ENCODE results near the gene CNTNAP4. TPM values are rescaled to one million over a fixed set of nuclear protein-coding genes. Genes with fewer than 3 reads are reported as not detected.

CNTNAP4 gene
- total RNA-seq, 1 experiment from 2014 or later, result not detected

- Histone ChIP-seq H3K9ac (ENCODE audit: extremely low read depth, insufficient read length, low read length) (no peak overlapping the region), H3T11ph (ENCODE audit: low read length) (no peak overlapping the region), H4K5ac (ENCODE audit: insufficient read length, low read depth, low read length) (no peak overlapping the region), H3K27me3 (ENCODE audit: insufficient read depth, low read length) (no peaks in the 10 kb centered on the region), H3K79me1 (ENCODE audit: insufficient read depth, low read depth, low read length, poor library complexity, severe bottlenecking) (no peaks in the 10 kb centered on the region), H4K91ac (ENCODE audit: insufficient read length, low read depth, low read length) (no peak overlapping the region), H3K79me2 (ENCODE audit: insufficient read depth, low read length) (no peaks in the 10 kb centered on the region), H2BK120ac (ENCODE audit: low read depth, low read length, poor library complexity, severe bottlenecking) (no peak overlapping the region), H3K4me2 (ENCODE audit: insufficient read depth, insufficient read length, low read length) (no peak overlapping the region), H2BK12ac (ENCODE audit: insufficient read length, low read depth, low read length) (no peak overlapping the region), H3K23me2 (ENCODE audit: insufficient read length, low read depth, low read length, poor library complexity, severe bottlenecking) (no peaks in the 10 kb centered on the region), H4K8ac (replicated peaks; ENCODE audit: insufficient read length, low read depth, low read length) (no peak overlapping the region), H2BK20ac (ENCODE audit: low read depth, low read length, poor library complexity, severe bottlenecking) (no peak overlapping the region), H4K20me1 (ENCODE audit: control insufficient read depth, insufficient read depth, insufficient read length) (no peaks in the 10 kb centered on the region), H3K23ac (ENCODE audit: insufficient read length, low read depth, low read length) (no peak overlapping the region), H3K9me3 (ENCODE audit: control insufficient read depth, low read depth, low read length) (no peaks in the 10 kb centered on the region), H2BK5ac (ENCODE audit: insufficient read length, low read length) (no peak overlapping the region), H3K27ac (ENCODE audit: insufficient read length, low read depth, low read length) (no peak overlapping the region), H3K18ac (ENCODE audit: insufficient read length, low read depth, low read length) (no peak overlapping the region), H2AK5ac (ENCODE audit: insufficient read length, low read length) (no peak overlapping the region), H3K56ac (ENCODE audit: insufficient read length, low read depth, low read length) (no peak overlapping the region), H3K4me1 (ENCODE audit: insufficient read depth, low read length) (no peaks in the 10 kb centered on the region), H2BK15ac (ENCODE audit: low read depth, low read length) (no peak overlapping the region), H3K4ac (ENCODE audit: low read depth, low read length) (no peak overlapping the region), H2AFZ (ENCODE audit: low read length) (no peak overlapping the region), H3K14ac (ENCODE audit: insufficient read depth, low read length) (no peak overlapping the region)
- no peaks in the 10 kb centered on the region for H3K4me1 Mint-ChIP-seq
- H3K27ac Mint-ChIP-seq, result no peak overlapping the region
- H3K36me3 Mint-ChIP-seq (ENCODE audit: insufficient read depth in 1 of 3, low read depth in 3 of 3), result no peaks in the 10 kb centered on the region
- H3K4me3 Mint-ChIP-seq, result no peak overlapping the region
- TF ChIP-seq CTCF (conservative IDR thresholded peaks at IDR 0.05), result no peak
- H3K9me3 Mint-ChIP-seq, result no peaks in the 10 kb centered on the region
- DNase-seq, result no peak
- peaks cover 2% of the 10 kb centered on the region; the same call in 1 of the 2 replicates for H3K27me3 Mint-ChIP-seq (ENCODE audit: low read depth)
- WGBS (ENCODE audit: extremely low coverage, insufficient read length, low lambda C conversion rate), result no CpG with 5 or more reads among the region's 2 CpGs
Measured at GRCh38 chr16:76237471-76237870, 39.7 kb upstream of the CNTNAP4 start.

Data from H9 (cell line).